ENCODE data around the gene C2orf76. TPM values are rescaled to one million over a fixed set of nuclear protein-coding genes. Genes with fewer than 3 reads are reported as not detected.

Gene C2orf76
- total RNA-seq, 1 experiment from 2014 or later = 5.7 TPM

- Mint-ChIP-seq H3K4me3 (no peak overlapping the region), H3K9me3 (no peaks in the 10 kb centered on the region), H3K36me3 (ENCODE audit: insufficient read depth in 1 of 3, low read depth in 3 of 3) (no peaks in the 10 kb centered on the region; a peak in 1 of 7 replicates), H3K4me1 (peaks cover 0 to 12% of the 10 kb centered on the region in 2 experiments; a peak in 2 of 4 replicates), H3K27ac (no peak overlapping the region), H3K27me3 (ENCODE audit: low read depth) (no peaks in the 10 kb centered on the region; the same call in none of the 2 replicates)
- Histone ChIP-seq H3K23me2 (ENCODE audit: insufficient read length, low read depth, low read length, poor library complexity, severe bottlenecking) (no peaks in the 10 kb centered on the region), H2BK12ac (ENCODE audit: insufficient read length, low read depth, low read length) (no peak overlapping the region), H2AK5ac (ENCODE audit: insufficient read length, low read length) (no peak overlapping the region), H2AFZ (ENCODE audit: low read length) (no peak overlapping the region), H4K8ac (replicated peaks; ENCODE audit: insufficient read length, low read depth, low read length) (no peak overlapping the region), H3K9ac (ENCODE audit: extremely low read depth, insufficient read length, low read length) (no peak overlapping the region), H3K23ac (ENCODE audit: insufficient read length, low read depth, low read length) (no peak overlapping the region), H3K79me1 (ENCODE audit: insufficient read depth, low read depth, low read length, poor library complexity, severe bottlenecking) (no peaks in the 10 kb centered on the region), H2BK20ac (ENCODE audit: low read depth, low read length, poor library complexity, severe bottlenecking) (no peak overlapping the region), H3K56ac (ENCODE audit: insufficient read length, low read depth, low read length) (no peak overlapping the region), H3K18ac (ENCODE audit: insufficient read length, low read depth, low read length) (no peak overlapping the region), H2BK15ac (ENCODE audit: low read depth, low read length) (no peak overlapping the region), H4K91ac (ENCODE audit: insufficient read length, low read depth, low read length) (no peak overlapping the region), H3K27me3 (ENCODE audit: insufficient read depth, low read length) (no peaks in the 10 kb centered on the region), H4K5ac (ENCODE audit: insufficient read length, low read depth, low read length) (no peak overlapping the region), H2BK120ac (ENCODE audit: low read depth, low read length, poor library complexity, severe bottlenecking) (no peak overlapping the region), H3K79me2 (ENCODE audit: insufficient read depth, low read length) (no peaks in the 10 kb centered on the region), H3K14ac (ENCODE audit: insufficient read depth, low read length) (no peak overlapping the region), H3K27ac (ENCODE audit: insufficient read length, low read depth, low read length) (no peak overlapping the region), H3K9me3 (ENCODE audit: control insufficient read depth, low read depth, low read length) (no peaks in the 10 kb centered on the region), H2BK5ac (ENCODE audit: insufficient read length, low read length) (no peak overlapping the region), H3K4me1 (ENCODE audit: insufficient read depth, low read length) (no peaks in the 10 kb centered on the region), H3K4ac (ENCODE audit: low read depth, low read length) (no peak overlapping the region), H3T11ph (ENCODE audit: low read length) (no peak overlapping the region), H3K4me2 (ENCODE audit: insufficient read depth, insufficient read length, low read length) (no peak overlapping the region), H4K20me1 (ENCODE audit: control insufficient read depth, insufficient read depth, insufficient read length) (no peaks in the 10 kb centered on the region)
- no CpG with 5 or more reads among the region's 10 CpGs for WGBS (ENCODE audit: extremely low coverage, insufficient read length, low lambda C conversion rate)
- DNase-seq = no peak
- no peak for TF ChIP-seq CTCF (conservative IDR thresholded peaks at IDR 0.05)
Observed at GRCh38 chr2:119283873-119284331, 82.7 kb downstream of the C2orf76 start.

Measured in H9 (cell line).